Skeletal muscle cell (primary cell): Measurements from ENCODE around the gene TRPC5OS.

Experiments
- DNase-seq: peaks from one replicate; pipeline ENCODE4 v3.0.0-alpha.2; 2010; ENCODE audit warnings: low read depth
- H3K4me3 ChIP-seq: 2 replicates; pipeline ENCODE4 v1.5.1; 2011; ENCODE audit warnings: low read depth, mild to moderate bottlenecking, control low read depth, low read length, moderate library complexity

The TRPC5OS gene

GRCh38 chrX:111875881-111876280 is at the start of gene TRPC5OS:
Gene TRPC5OS (plus strand): TSS chrX:111876181. CDS start chrX:111901850, 25,669 bp downstream.
- DNase-seq: no peak
- no peak within 1 kb of the TSS for H3K4me3 ChIP-seq

- no peak overlapping the region for H3K4me3 ChIP-seq
- DNase-seq: no peak
These were observed 46.6 kb upstream of the TRPC5OS start for GRCh38 chrX:111829345-111829744.

- H3K4me3 ChIP-seq: no peak overlapping the region
- DNase-seq: no peak
These were observed 45.4 kb upstream of the TRPC5OS start for GRCh38 chrX:111830571-111830970.

GRCh38 chrX:111831343-111831742 is 44.6 kb upstream of the TRPC5OS start:
- DNase-seq: no peak
- no peak overlapping the region for H3K4me3 ChIP-seq

GRCh38 chrX:111837197-111837596 is 38.8 kb upstream of the TRPC5OS start:
- no peak overlapping the region for H3K4me3 ChIP-seq
- no peak for DNase-seq

GRCh38 chrX:111847491-111848133 is 28.4 kb upstream of the TRPC5OS start:
- no peak for DNase-seq
- no peak overlapping the region for H3K4me3 ChIP-seq

- H3K4me3 ChIP-seq: no peak overlapping the region
These were observed 27.4 kb upstream of the TRPC5OS start for GRCh38 chrX:111848541-111848940.

GRCh38 chrX:111850975-111851374 is 25.0 kb upstream of the TRPC5OS start:
- DNase-seq: no peak
- no peak overlapping the region for H3K4me3 ChIP-seq

More at GRCh38 chrX:111848541-111848940, 27.4 kb upstream of the TRPC5OS start:
- DNase-seq: no peak

- DNase-seq: no peak
- H3K4me3 ChIP-seq: no peak overlapping the region
These were observed 21.2 kb upstream of the TRPC5OS start for GRCh38 chrX:111854556-111855490.

- no peak for DNase-seq
- H3K4me3 ChIP-seq: no peak overlapping the region
These were observed 18.4 kb upstream of the TRPC5OS start for GRCh38 chrX:111857534-111858060.

GRCh38 chrX:111861605-111862004 is 14.4 kb upstream of the TRPC5OS start:
- DNase-seq: no peak
- H3K4me3 ChIP-seq: no peak overlapping the region

GRCh38 chrX:111867236-111867635 is 8.7 kb upstream of the TRPC5OS start:
- DNase-seq: no peak
- no peak overlapping the region for H3K4me3 ChIP-seq

- no peak overlapping the region for H3K4me3 ChIP-seq
These were observed 7.0 kb upstream of the TRPC5OS start for GRCh38 chrX:111868726-111869638.

GRCh38 chrX:111869639-111870034 is 6.3 kb upstream of the TRPC5OS start:
- peak; percentile 4 for DNase-seq

More at GRCh38 chrX:111868726-111869638, 7.0 kb upstream of the TRPC5OS start:
- DNase-seq: no peak

GRCh38 chrX:111874241-111874640 is 1.7 kb upstream of the TRPC5OS start:
- H3K4me3 ChIP-seq: no peak overlapping the region
- DNase-seq: no peak

More at GRCh38 chrX:111869639-111870034, 6.3 kb upstream of the TRPC5OS start:
- H3K4me3 ChIP-seq: no peak overlapping the region

- no peak overlapping the region for H3K4me3 ChIP-seq
- DNase-seq: no peak
These were observed 665 bp downstream of the TRPC5OS start for GRCh38 chrX:111876646-111877045.

- no peak for DNase-seq
- no peak overlapping the region for H3K4me3 ChIP-seq
These were observed 1.7 kb downstream of the TRPC5OS start for GRCh38 chrX:111877681-111878080.

- DNase-seq: no peak
- H3K4me3 ChIP-seq: no peak overlapping the region
These were observed 4.8 kb downstream of the TRPC5OS start for GRCh38 chrX:111880735-111881134.

GRCh38 chrX:111881715-111882114 is 5.7 kb downstream of the TRPC5OS start:
- no peak for DNase-seq
- H3K4me3 ChIP-seq: no peak overlapping the region
